Heart left ventricle (tissue), 13 donors: ENCODE results near the gene F2R.

Source experiments
- CTCF ChIP-seq, 12 donors: fragments of 200-600 bp; sonication (generic) in 4 of 12; IDR thresholded peaks; one replicate each; pipeline versions ENCODE4 v1.5.0 to v1.8.0; 2018 to 2022; ENCODE audit warnings: antibody characterized with exemption in 12 of 12, mild to moderate bottlenecking in 5 of 12
- POLR2A ChIP-seq, 2 donors: fragments of 450-650 bp; IDR thresholded peaks; one replicate each; pipeline ENCODE4 v1.6.1; 2017; ENCODE audit warnings: antibody characterized with exemption in 2 of 2, mild to moderate bottlenecking in 2 of 2, moderate library complexity in 2 of 2
- donor health status: ischemic (EF 13 %, LVEDD 7.1; RV severe dilation, severe dysfunction).
- donor health status: DM: no; HTN: yes; CAD: no.
- donor health status: DM: no; HTN: no; CAD: no.
- donor health status: ischemic (EF 25% LVEDD 6.9; RV normal size, moderate dysfunction).
- donor health status: ischemic (EF 25% LVEDD 5.7; RV mildly dilated, moderate dysfunction).
- donor health status: ischemic (EF 35%, LVEDD 5.7; RV mildly dilated, moderate dysfunction).
- donor health status: nonischemic (EF 11% LVEDD 7.7; RV severe dilation, severe dysfunction).
- donor health status: DM: yes; HTN: yes; CAD: no.
- donor health status: PGD.
- donor health status: ischemic (EF 29% LVEDD 5.4; RV normal size, mild dysfunction).
- donor health status: nonischemic (EF 23%, LVEDD 6.1; RV moderate dilation, normal function).

GRCh38 chr5:76670508-76670907 is 45.4 kb upstream of the F2R start:
- TF ChIP-seq POLR2A (IDR thresholded peaks at IDR 0.05) = no peak
- no peak for TF ChIP-seq CTCF (IDR thresholded peaks at IDR 0.05)
